ENCODE results near the gene ESYT1.
"Not testable (repeated sequence)": the region's sequence is repeated elsewhere in the genome, so short reads cannot be mapped to it uniquely, and the experiment has no call there.

Gene ESYT1

GRCh38 chr12:56104109-56104814 is 23.8 kb upstream of the ESYT1 start, which contains the start of gene PA2G4:
Gene PA2G4 (plus strand): TSS chr12:56104559. CDS start chr12:56104738, 179 bp downstream.
- DNase-seq = peak; percentile 92 to 97 (median 94)

DNA sequence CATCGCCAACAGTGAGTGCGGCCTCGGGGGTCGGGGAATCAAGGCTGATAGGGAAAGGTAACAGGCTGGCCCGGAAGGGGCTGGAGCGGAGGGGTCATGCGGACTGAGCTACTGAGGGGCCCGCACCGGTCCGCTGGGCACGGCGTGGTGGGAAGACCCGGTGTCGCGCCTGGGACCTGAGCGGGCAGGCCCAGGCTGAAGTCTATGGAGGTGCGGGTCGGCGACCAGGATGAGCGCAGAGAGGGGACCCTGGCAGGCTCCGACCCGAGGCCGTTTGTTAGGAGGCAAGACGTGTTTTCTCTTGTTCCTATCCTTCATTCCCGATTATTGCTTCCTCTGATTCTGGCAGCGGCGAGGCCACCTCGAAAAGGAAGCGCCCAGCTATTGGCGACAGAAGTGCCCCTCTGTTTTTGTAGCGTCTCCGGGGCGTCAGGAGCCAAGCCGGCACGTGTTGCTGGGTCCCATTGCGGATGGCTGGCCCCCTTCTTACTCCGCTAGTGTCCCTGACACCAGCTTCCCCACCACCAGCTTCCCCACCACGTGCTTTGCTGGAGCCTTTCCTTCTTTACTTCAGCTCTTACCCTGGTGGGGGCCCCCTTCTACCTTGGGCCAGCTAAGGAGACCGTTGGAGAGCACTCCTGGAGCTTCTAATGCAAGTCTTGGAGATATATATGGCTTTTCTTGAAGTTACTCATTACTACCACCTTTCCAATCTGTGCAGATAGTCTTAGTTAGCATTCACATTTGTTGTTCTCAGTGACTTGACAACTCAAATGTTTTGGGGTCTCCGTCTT is 23.1 kb upstream of the ESYT1 start:
- no peak for DNase-seq

GRCh38 chr12:56105609-56105902 is 22.5 kb upstream of the ESYT1 start:
- DNase-seq = no peak

- DNase-seq = no peak
Measured at GRCh38 chr12:56107242-56107641, 20.8 kb upstream of the ESYT1 start.

DNA sequence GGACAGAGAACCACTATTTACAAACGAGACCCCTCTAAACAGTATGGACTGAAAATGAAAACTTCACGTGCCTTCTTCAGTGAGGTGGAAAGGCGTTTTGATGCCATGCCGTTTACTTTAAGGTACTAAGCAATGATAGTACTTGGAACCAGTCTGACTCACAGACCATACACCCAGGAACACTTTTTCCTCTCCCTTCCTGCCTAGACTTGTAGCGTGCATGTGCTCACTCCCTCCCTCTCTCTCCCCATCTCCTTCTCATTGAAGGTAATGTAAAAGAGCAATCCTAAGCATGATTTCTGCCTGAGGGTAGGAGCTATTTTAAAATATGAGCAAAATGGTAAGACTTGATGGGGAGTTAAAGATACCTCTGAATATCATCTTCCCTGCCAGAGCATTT is 17.5 kb upstream of the ESYT1 start:
- no peak for DNase-seq

DNA sequence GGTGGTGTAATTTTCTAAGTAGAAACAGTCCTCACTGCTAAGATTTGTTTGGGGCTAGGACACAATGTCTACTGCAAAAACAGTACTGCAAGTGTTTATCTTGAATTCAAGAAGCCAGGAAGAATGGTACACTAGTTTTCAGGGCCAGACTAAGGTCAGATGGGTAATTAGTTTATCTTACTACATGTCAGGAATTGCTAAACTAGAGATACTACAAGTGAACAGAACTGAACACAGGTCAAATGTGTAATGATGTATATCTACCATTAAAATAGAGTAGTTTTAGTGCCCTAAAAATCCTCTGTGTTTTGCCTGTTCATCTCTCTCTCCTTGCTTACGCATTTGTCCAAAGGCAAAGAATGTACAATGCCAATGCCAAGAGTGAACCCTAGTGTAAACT is 14.0 kb upstream of the ESYT1 start:
- DNase-seq = no peak

GRCh38 chr12:56115329-56115728 is 12.7 kb upstream of the ESYT1 start:
- DNase-seq = no peak

DNA sequence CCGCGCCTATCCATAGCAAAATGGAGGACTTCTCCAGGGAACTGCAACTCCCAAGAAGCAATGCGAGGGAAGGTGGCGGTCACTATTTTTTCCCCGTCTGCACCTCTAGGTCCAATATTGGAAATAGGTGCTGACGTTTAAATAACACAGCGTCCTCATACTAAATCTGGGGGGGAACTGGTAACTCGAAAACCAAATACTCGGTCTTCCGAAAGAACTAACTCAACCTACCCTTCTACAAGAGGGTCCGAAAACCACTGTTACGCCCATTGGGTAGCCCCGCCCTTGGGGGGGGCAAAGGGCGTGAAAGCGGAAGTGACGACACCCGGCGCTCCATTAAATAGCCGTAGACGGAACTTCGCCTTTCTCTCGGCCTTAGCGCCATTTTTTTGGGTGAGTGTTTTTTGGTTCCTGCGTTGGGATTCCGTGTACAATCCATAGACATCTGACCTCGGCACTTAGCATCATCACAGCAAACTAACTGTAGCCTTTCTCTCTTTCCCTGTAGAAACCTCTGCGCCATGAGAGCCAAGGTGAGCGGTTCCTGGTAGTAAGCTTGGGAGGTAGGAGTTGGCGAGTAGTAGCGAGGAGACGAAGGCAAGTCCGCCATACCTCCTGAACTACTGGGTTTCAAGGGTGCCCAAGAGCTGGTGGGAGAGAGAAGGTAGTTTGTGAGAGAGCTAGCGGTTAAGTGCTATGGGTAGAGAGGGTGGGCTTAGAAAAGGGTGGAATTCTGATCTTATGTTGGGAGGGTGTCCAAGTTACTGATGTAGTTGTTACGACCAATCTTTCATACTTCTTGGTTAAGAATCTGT is 11.6 kb upstream of the ESYT1 start, which contains the start of gene RPL41:
TSS of gene RPL41 (plus strand) at position 367 of the 815 bp plus-strand sequence.
- DNase-seq = peak; percentile 83 to 88 (median 85)

DNA sequence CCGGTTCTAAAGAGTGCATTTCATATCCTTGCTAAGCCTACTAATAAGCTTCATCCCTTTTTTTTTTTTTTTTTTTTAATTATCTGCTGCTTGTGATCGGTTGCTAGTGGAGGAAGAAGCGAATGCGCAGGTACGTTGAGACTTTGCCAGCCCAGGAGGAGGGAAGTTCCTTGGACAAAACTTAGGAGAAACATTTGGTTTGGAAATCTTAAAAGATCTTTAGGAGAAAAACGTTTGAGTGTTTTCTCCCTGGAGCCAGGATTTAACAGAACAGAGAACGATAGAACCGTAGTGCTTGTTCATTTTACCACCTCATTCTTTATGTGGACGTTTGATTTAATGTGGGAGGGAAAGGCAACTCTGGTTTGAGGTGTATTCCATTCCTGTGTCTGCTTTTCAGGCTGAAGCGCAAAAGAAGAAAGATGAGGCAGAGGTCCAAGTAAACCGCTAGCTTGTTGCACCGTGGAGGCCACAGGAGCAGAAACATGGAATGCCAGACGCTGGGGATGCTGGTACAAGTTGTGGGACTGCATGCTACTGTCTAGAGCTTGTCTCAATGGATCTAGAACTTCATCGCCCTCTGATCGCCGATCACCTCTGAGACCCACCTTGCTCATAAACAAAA is 10.9 kb upstream of the ESYT1 start:
- DNase-seq = not testable (repeated sequence)

DNA sequence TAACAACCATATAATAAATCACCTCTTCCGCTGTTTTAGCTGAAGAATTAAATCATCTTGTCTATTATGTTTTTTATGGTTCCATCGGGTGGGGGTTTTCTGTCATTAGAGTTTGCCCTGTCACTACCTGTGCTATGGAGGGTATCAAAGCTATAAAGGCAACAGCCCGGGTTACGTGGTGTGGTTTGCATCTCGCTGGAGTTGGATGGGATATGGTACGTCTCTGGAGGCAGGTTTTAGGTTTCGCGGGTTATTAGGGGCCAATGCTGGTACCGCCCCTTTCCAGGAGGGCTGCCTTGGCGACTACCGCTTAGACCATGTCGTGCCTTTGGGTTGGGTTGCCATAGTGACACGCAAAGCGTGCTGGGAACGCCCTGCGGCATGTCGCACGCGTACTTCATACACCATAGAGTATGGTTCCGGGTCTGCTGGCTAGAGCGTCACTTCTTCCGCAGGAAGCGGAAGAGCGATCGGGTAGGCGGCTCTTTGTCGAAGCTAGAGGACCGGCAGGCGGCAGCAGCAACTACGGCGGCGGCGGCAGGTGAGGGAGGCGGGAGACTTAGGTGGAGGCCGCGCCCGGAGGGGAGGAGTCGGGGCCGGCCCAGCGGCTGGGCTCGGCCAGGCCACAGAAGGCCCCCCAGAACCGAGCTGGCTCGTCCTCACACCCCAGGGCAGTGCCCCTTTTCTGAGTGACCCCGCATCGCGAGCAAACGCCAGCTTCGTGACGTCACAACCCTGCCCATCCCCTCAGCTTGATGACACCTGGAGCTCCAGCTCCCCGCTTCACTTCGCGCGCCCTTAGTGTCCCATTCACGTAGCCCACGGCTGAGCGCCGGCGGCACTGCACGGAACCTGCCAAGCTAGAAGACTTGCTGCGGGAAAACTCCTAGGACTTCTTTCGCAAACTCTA is 10.0 kb upstream of the ESYT1 start, which contains the start of gene ZC3H10:
TSS of gene ZC3H10 (plus strand) at position 489 of the 910 bp plus-strand sequence. CDS start 2,297 bp downstream, outside the sequence.
- DNase-seq = peak; percentile 84 to 93 (median 92)

DNA sequence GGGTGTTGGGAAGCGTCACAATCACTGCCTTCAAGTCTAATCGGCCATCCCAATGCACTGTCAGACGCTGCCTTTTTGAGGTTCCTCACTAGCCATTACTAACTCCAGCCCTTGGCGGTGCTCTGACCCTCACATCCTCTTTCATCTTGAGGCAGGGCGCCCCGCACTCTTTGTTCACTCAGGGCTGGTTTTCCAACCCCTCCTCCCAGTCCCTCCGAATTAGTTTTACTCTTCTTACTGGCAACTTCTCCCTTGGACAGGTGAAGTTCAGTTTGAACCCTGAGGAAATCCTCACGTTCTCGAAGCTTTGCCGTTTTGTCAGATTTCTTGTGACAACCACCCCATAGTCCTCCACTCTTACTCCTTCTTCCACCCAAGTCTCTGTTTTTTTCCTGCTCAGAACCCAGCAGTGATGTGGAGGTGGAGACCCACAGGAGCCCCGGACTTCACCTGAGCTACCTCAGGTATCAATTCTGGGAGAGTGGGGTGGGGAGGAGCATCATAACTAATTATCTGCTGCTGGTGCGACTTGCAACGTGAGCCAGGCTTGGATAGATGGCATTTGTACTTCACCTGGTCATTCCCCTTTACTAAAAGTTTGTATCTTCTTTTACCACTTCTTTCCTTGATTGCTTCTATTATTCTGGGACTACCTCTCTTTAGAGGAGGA is 9.2 kb upstream of the ESYT1 start:
- DNase-seq = no peak

GRCh38 chr12:56119361-56119796 is 8.7 kb upstream of the ESYT1 start:
- DNase-seq = peak in 3 of 4 experiments; percentile 10 to 51 (median 25)

GRCh38 chr12:56120158-56120846 is 7.8 kb upstream of the ESYT1 start:
- no peak for DNase-seq

DNA sequence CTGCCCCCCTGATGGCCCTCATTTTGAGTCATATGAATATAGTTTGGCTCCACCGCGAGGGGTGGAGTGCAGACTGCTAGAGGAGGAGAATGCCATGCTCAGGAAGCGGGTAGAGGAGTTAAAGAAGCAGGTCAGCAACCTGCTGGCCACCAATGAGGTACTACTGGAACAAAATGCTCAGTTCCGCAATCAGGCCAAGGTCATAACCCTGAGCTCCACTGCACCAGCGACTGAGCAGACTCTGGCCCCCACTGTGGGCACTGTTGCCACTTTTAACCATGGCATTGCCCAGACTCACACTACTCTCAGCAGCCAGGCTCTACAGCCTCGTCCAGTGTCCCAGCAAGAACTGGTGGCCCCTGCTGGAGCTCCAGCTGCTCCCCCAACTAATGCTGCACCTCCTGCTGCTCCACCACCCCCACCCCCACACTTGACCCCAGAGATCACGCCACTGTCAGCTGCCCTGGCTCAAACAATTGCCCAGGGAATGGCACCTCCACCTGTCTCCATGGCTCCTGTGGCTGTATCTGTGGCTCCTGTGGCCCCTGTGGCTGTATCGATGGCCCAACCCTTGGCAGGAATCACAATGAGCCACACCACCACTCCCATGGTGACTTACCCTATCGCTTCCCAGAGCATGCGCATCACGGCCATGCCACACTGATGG is 6.7 kb upstream of the ESYT1 start:
- no peak for DNase-seq

- DNase-seq = no peak
Measured at GRCh38 chr12:56122637-56123036, 5.4 kb upstream of the ESYT1 start.

DNA sequence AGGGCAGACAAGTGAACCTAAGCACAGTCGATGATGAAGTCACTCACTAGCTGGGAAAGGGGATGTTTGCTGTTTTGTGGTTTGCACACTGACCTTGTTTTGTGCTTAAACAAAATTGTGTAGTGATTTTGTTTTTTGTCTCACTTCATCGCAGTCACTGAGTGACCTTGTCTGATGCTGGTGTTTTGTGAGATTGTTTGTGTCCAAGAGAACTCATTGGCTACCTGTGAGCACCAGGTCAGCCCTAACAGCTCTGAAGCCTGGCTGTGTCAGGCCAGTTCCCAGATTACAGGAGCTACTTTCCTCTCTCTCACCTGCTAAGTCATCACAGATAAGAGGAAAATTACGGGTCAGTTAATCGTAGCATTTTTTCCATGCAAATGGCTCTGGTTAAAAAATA is 3.9 kb upstream of the ESYT1 start:
- DNase-seq = no peak

GRCh38 chr12:56126732-56127239 is 1.3 kb upstream of the ESYT1 start:
- DNase-seq = no peak

- DNase-seq = no peak
Measured at GRCh38 chr12:56127485-56127887, 581 bp upstream of the ESYT1 start.

DNA sequence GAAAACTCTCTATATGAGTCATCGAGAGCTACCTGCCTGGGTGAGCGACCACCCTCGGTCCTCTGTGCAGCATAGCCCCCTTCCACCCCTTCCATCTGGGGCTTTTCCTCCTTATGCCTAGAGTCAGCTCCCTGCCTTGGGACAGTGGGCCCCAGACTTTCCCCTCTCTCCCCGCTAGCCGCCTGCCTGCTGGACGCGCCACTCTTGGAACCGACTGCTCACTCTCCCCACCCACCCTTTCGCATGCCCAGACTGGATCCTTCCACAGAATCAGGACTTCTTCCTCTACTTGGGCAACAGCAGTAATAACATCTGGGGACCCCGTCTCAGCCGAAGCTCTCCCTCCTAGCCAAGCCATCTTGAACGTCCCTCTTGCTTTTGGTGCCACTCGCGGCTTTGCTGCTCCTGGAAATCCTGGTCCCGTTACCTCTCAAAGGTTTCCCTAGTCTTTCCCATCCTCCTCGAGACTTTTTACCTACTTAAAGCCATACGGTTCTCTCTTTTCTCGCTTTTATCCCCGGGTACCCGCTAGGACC is 671 bp downstream of the ESYT1 start:
- DNase-seq = no peak
